Left forelimb (tissue), 1 donor: ENCODE measurements around the gene BBS10.
"Not testable (repeated sequence)": the region's sequence is repeated elsewhere in the genome, so short reads cannot be mapped to it uniquely, and the experiment has no call there.

ENCODE experiments used
- DNase-seq: peaks from one replicate; pipeline ENCODE4 v3.0.0-alpha.2; 2018; ENCODE audit warnings: low spot score

The BBS10 gene

GRCh38 chr12:76329606-76330005 lies 18.6 kb downstream of the BBS10 start:
- DNase-seq, result no peak

- DNase-seq, result no peak
Measured at GRCh38 chr12:76329159-76329558, 19.1 kb downstream of the BBS10 start.

GRCh38 chr12:76319595-76320319 lies 28.5 kb downstream of the BBS10 start:
- not testable (repeated sequence) for DNase-seq

- DNase-seq, result no peak
Measured at GRCh38 chr12:76318773-76319594, 29.2 kb downstream of the BBS10 start.

GRCh38 chr12:76317976-76318375 lies 30.2 kb downstream of the BBS10 start:
- no peak for DNase-seq

- no peak for DNase-seq
Measured at GRCh38 chr12:76316468-76316867, 31.7 kb downstream of the BBS10 start.

DNA sequence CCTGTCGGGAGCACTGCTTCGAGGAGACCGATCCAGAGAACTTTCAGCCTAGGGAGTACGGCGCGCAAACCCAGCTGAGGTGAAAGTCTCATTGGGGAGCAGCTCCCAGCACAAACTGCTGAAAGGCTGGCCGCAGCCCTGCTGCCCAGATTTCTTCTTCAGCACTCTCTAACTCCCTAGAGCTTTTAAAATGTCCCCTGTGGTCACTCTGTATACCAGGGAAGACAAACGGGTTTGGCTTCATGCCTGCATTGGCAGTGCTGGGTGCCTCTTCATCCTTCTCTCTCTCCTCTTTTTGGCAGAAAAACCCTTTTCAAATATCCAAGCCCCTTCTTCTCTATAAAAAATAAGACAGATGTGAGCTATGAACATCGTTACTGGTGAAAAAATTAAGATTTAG lies 34.9 kb downstream of the BBS10 start:
- DNase-seq, result no peak

- DNase-seq, result no peak
Measured at GRCh38 chr12:76312315-76312714, 35.9 kb downstream of the BBS10 start.

DNA sequence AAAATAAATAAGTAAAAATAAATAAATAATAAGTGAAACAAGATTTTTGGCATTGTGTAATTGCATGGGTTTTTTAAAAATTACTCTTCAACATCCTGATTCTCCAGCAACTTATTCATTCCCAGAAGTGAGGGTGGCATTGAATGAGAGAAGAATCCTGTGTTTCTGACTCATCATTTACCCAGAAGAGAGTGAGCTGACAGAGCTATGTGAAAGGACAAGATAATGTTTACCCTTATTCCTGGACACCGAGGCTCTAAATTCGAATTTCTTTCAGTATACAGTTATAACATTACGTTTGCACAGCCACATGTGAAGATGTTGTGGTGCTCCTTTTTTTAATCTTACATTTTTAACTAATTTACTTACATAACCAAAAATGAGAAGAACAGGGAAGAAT lies 36.4 kb downstream of the BBS10 start:
- no peak for DNase-seq

GRCh38 chr12:76310110-76310509 lies 38.1 kb downstream of the BBS10 start:
- DNase-seq, result no peak

- DNase-seq, result no peak
Measured at GRCh38 chr12:76308866-76309265, 39.3 kb downstream of the BBS10 start.

DNA sequence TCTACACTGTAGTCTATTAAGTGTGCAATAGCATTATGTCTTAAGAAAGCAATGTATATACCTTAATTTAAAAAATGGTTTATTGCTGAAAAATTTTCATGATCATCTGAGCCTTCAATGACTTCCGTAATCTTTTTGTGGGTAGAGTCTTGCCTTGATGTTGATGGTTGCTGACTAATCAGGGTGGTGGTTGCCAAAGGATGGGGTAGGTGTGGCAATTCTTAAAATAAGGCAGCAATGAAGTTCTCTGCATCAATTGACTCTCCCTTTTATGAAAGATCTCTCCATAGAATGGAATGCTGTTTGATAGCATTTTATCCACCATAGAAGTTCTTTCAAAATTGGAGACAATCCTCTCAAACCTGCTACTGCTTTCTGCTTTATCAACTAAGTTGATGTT lies 41.1 kb downstream of the BBS10 start:
- DNase-seq, result no peak

- DNase-seq, result no peak
Measured at GRCh38 chr12:76303989-76304460, 44.2 kb downstream of the BBS10 start.

DNA sequence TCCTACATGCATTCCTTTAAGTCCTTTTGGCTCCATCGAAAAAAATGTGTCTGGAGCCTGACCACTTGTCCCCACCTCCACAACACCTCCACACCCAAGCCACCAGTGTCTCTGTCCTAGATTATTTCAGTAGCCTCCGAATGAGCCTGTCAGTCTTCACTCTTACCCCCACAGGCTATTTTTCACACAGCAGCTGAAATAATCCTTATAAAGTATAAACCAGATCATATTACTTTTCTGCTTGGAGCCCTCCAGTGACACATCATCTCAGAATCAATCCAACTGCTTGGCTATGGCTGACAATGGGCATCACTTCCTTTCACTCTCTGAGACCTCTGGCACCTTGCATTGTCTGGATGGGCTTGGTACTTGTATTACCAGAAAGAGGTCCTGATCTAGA lies 44.9 kb downstream of the BBS10 start:
- DNase-seq, result no peak

- no peak for DNase-seq
Measured at GRCh38 chr12:76300297-76300665, 47.9 kb downstream of the BBS10 start.

DNA sequence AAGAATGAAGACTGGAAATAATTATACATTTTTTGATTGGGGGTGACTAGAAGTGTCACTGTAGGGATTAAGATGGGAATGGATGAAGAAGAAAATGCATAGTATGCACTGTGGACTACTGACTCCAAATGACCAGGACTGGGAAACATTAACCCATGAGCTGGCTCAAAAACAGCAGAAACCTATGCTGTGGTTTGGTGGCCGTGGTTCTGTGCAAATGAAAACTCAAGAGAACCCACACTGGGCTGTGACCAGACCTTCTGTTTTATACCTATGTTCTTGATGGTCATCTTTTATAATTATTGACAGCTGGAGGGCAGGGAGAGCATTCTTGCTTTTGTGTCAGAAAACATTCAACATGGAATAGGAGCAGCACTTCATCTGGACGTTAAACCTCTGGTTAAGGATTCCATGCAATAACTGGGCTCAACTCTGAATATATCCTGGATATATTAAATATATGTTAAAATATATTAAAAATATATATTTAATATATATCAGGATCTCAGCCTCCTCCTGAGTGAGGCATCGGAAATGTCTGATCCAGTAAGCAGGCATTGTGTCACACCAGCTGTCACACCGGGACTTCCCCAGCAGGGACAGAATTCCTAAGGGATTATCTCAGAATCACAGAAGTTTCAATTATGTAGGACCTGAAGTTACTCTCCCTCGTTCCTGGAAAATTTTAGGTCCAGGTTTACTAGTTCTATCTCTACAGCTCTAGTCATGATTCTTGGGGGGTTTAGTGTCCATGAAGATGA lies 48.5 kb downstream of the BBS10 start:
- DNase-seq, result no peak
